GM23338 (cell line): Measurements from ENCODE around the gene GATM. TPM values are rescaled to one million over a fixed set of nuclear protein-coding genes. Genes with fewer than 3 reads are reported as not detected.

Experiments
- ATAC-seq: fragments of 200-7000 bp; cut with Tn5 transposase; 3 replicates; pipeline ENCODE4 v1.9.1; 2020
- DNase-seq: peaks from one replicate; pipeline ENCODE4 v3.0.0-alpha.2; 2015; ENCODE audit warnings: low spot score
- H2AFZ ChIP-seq: fragments of 200-600 bp; sonication (generic); 2 replicates; pipeline ENCODE4 v1.8.0; 2016; ENCODE audit warnings: antibody characterized with exemption, mild to moderate bottlenecking, moderate library complexity
- H3F3A ChIP-seq: fragments of 200-600 bp; sonication (generic); replicated peaks from 2 replicates; pipeline ENCODE4 v1.8.0; 2017; ENCODE audit warnings: antibody characterized with exemption, mixed run types, low read depth
- H3K27ac ChIP-seq: fragments of 200-600 bp; sonication (generic); 2 replicates; pipeline ENCODE4 v1.6.1; 2016; ENCODE audit warnings: low read depth
- H3K27me3 ChIP-seq: fragments of 200-600 bp; sonication (generic); 2 replicates; pipeline ENCODE4 v1.8.0; 2016; ENCODE audit warnings: mild to moderate bottlenecking, mixed run types, moderate library complexity; ENCODE audit not compliant: insufficient read depth
- H3K36me3 ChIP-seq: fragments of 200-600 bp; sonication (generic); 2 replicates; pipeline ENCODE4 v1.8.0; 2016; ENCODE audit warnings: mild to moderate bottlenecking; ENCODE audit not compliant: insufficient read depth
- H3K4me1 ChIP-seq: fragments of 200-600 bp; sonication (generic); 2 replicates; pipeline ENCODE4 v1.8.0; 2016; ENCODE audit warnings: mild to moderate bottlenecking, moderate library complexity; ENCODE audit not compliant: insufficient read depth
- H3K4me2 ChIP-seq: fragments of 200-600 bp; sonication (generic); 2 replicates; pipeline ENCODE4 v1.7.1; 2017; ENCODE audit warnings: mixed run types
- H3K4me3 ChIP-seq: fragments of 200-600 bp; sonication (generic); 2 replicates; pipeline ENCODE4 v1.6.1; 2016; ENCODE audit warnings: mixed run types
- H3K79me2 ChIP-seq: fragments of 200-600 bp; sonication (generic); replicated peaks from 2 replicates; pipeline ENCODE4 v1.8.0; 2017; ENCODE audit warnings: mild to moderate bottlenecking; ENCODE audit not compliant: insufficient read depth
- H3K9me2 ChIP-seq: fragments of 200-600 bp; sonication (generic); 2 replicates; pipeline ENCODE4 v1.8.0; 2017; ENCODE audit not compliant: insufficient read depth
- H4K20me1 ChIP-seq: fragments of 200-600 bp; sonication (generic); replicated peaks from 2 replicates; pipeline ENCODE4 v1.8.0; 2017; ENCODE audit warnings: mild to moderate bottlenecking; ENCODE audit not compliant: insufficient read depth
- H3K27ac Mint-ChIP-seq: 2 replicates; pipeline ENCODE4 v1.8.0; 2020; ENCODE audit warnings: inconsistent platforms, mild to moderate bottlenecking, moderate library complexity, mixed read lengths
- H3K27me3 Mint-ChIP-seq: 3 replicates; pipeline ENCODE4 v1.8.0; 2022; ENCODE audit warnings: low read depth, mild to moderate bottlenecking, moderate library complexity, mixed read lengths, inconsistent platforms; ENCODE audit not compliant: insufficient read depth, poor library complexity
- H3K36me3 Mint-ChIP-seq: 3 replicates; pipeline ENCODE4 v1.8.0; 2021; ENCODE audit warnings: low read depth, mild to moderate bottlenecking, inconsistent platforms, moderate library complexity, mixed read lengths
- H3K4me1 Mint-ChIP-seq: 3 replicates; pipeline ENCODE4 v1.8.0; 2020; ENCODE audit warnings: mild to moderate bottlenecking, inconsistent platforms, mixed read lengths
- H3K4me3 Mint-ChIP-seq: 3 replicates; pipeline ENCODE4 v1.8.0; 2021; ENCODE audit warnings: moderate library complexity, mild to moderate bottlenecking, inconsistent platforms, mixed read lengths
- H3K9me3 Mint-ChIP-seq: 3 replicates; pipeline ENCODE4 v1.8.0; 2020; ENCODE audit warnings: moderate library complexity, mild to moderate bottlenecking, inconsistent platforms, mixed read lengths
- CREB1 ChIP-seq: fragments of 250-450 bp; sonication (Bioruptor Pico); IDR thresholded peaks from 2 replicates; pipeline ENCODE4 v1.5.0; 2020; ENCODE audit warnings: low read depth, mild to moderate bottlenecking, moderate library complexity
- CTCF ChIP-seq, 2 experiments: fragments of 200-600 bp in 1 of 2; sonication (generic) in 1 of 2; conservative IDR thresholded peaks; 2 replicates each; pipeline versions ENCODE4 v1.5.1 to v1.6.1; 2016 to 2017; ENCODE audit warnings: antibody characterized with exemption in 2 of 2, low read depth in 2 of 2, mild to moderate bottlenecking in 2 of 2, moderate library complexity in 1 of 2
- ETS1 ChIP-seq: IDR thresholded peaks from 2 replicates; pipeline ENCODE4 v1.6.1; 2016; ENCODE audit warnings: antibody characterized with exemption
- EZH2phosphoT487 ChIP-seq: fragments of 200-600 bp; sonication (generic); IDR thresholded peaks from one replicate; pipeline ENCODE4 v1.8.1; 2018; ENCODE audit warnings: antibody characterized with exemption; ENCODE audit not compliant: unreplicated experiment
- NANOG ChIP-seq: IDR thresholded peaks from 2 replicates; pipeline ENCODE4 v1.6.1; 2016; ENCODE audit warnings: antibody characterized with exemption, borderline replicate concordance
- POLR2AphosphoS5 ChIP-seq: IDR thresholded peaks from 2 replicates; pipeline ENCODE4 v1.6.1; 2016; ENCODE audit warnings: antibody characterized with exemption, low read depth
- REST ChIP-seq: IDR thresholded peaks from one replicate; pipeline ENCODE4 v1.6.1; 2018; ENCODE audit warnings: antibody characterized with exemption; ENCODE audit not compliant: unreplicated experiment
- STAT1 ChIP-seq: IDR thresholded peaks from one replicate; pipeline ENCODE4 v1.6.1; 2016; ENCODE audit warnings: antibody characterized with exemption; ENCODE audit not compliant: unreplicated experiment
- ZNF331 ChIP-seq: fragments of 250-450 bp; sonication (Bioruptor Pico); IDR thresholded peaks from 2 replicates; pipeline ENCODE4 v1.5.0; 2020; ENCODE audit warnings: low read depth, mild to moderate bottlenecking, moderate library complexity
- ZNF462 ChIP-seq: fragments of 250-450 bp; sonication (Bioruptor Pico); IDR thresholded peaks from 2 replicates; pipeline ENCODE4 v1.5.0; 2020; ENCODE audit warnings: mild to moderate bottlenecking, moderate library complexity
- polyA plus RNA-seq: library from polyadenylated mRNA; unstranded; fragments of >200 nt; fragmentation: Nextera tagmentation; extraction: Ambion mirVana; gene quantifications from 2 replicates; pipeline ENCODE4 v1.2.1, GENCODE V29; 2016
- total RNA-seq: library from RNA; depleted of rRNA; stranded (reverse); fragments of >200 nt; shearing (Covaris generic); gene quantifications from 2 replicates; pipeline ENCODE4 v1.2.3, GENCODE V29; 2014

GATM gene
- total and polyA plus RNA-seq, 2 experiments from 2014 or later, result 8.5 to 17.5 TPM

GRCh38 chr15:45386420-45386819 lies 8.1 kb upstream of the GATM start:
- Mint-ChIP-seq H3K9me3 (no peaks in the 10 kb centered on the region), H3K27me3 (peaks cover 2% of the 10 kb centered on the region), H3K36me3 (no peaks in the 10 kb centered on the region), H3K27ac (no peak overlapping the region), H3K4me3 (no peak overlapping the region), H3K4me1 (no peaks in the 10 kb centered on the region)
- no peaks in the 10 kb centered on the region for H3F3A ChIP-seq
- no peaks in the 10 kb centered on the region for H3K79me2 ChIP-seq
- H3K9me2 ChIP-seq, result no peaks in the 10 kb centered on the region
- ATAC-seq, result no peak
- no peak for DNase-seq
- H3K36me3 ChIP-seq, result no peaks in the 10 kb centered on the region
- no peak for TF ChIP-seq ZNF331 (CRISPR knock-in tag)
- no peaks in the 10 kb centered on the region for H3K4me1 ChIP-seq
- H3K27me3 ChIP-seq, result peaks cover 31% of the 10 kb centered on the region
- no peak overlapping the region for H3K27ac ChIP-seq
- H3K4me2 ChIP-seq, result no peak overlapping the region
- no peak overlapping the region for H3K4me3 ChIP-seq
- H4K20me1 ChIP-seq, result no peaks in the 10 kb centered on the region
- H2AFZ ChIP-seq, result no peak overlapping the region; the same call in 1 of the 2 replicates

- no peak overlapping the region for H3K4me2 ChIP-seq
- no peak overlapping the region for H3K4me3 ChIP-seq
- no peak for ATAC-seq
- H3K4me1 ChIP-seq, result no peaks in the 10 kb centered on the region
- peaks cover 2% of the 10 kb centered on the region for H3K27me3 Mint-ChIP-seq
- H3K27ac Mint-ChIP-seq, result no peak overlapping the region
- H3K36me3 ChIP-seq, result no peaks in the 10 kb centered on the region
- H2AFZ ChIP-seq, result no peak overlapping the region
- DNase-seq, result no peak
- no peaks in the 10 kb centered on the region for H3K79me2 ChIP-seq
- no peaks in the 10 kb centered on the region for H4K20me1 ChIP-seq
- no peaks in the 10 kb centered on the region for H3K9me2 ChIP-seq
- no peak overlapping the region for H3K4me3 Mint-ChIP-seq
- H3K36me3 Mint-ChIP-seq, result no peaks in the 10 kb centered on the region
- no peaks in the 10 kb centered on the region for H3K9me3 Mint-ChIP-seq
- no peak overlapping the region for H3K27ac ChIP-seq
- H3K27me3 ChIP-seq, result peaks cover 39% of the 10 kb centered on the region
- H3K4me1 Mint-ChIP-seq, result no peaks in the 10 kb centered on the region
- no peaks in the 10 kb centered on the region for H3F3A ChIP-seq
- no peak for TF ChIP-seq CREB1 (CRISPR knock-in tag)
- TF ChIP-seq POLR2AphosphoS5, result no peak
- TF ChIP-seq ETS1, result no peak
- no peak for TF ChIP-seq ZNF462 (CRISPR knock-in tag)
- TF ChIP-seq STAT1, result no peak
- TF ChIP-seq REST, result no peak
- no peak for TF ChIP-seq EZH2phosphoT487
- TF ChIP-seq NANOG, result no peak
- TF ChIP-seq CTCF (conservative IDR thresholded peaks at IDR 0.05; ENCODE audit: low read depth in 2 of 2), result no peak
Observed at GRCh38 chr15:45385590-45385989, 7.2 kb upstream of the GATM start.
